HepG2 (cell line): ENCODE measurements around the gene SEMA3B. TPM values are rescaled to one million over a fixed set of nuclear protein-coding genes. Genes with fewer than 3 reads are reported as not detected.

ENCODE experiments used
- BCL6 ChIP-seq: IDR thresholded peaks from 2 replicates; pipeline ENCODE4 v1.6.1; 2016; ENCODE audit warnings: missing genetic modification reagents, missing compliant biosample characterization
- ELF3 ChIP-seq: IDR thresholded peaks from 2 replicates; pipeline ENCODE4 v1.6.1; 2016; ENCODE audit warnings: missing genetic modification reagents, missing compliant biosample characterization
- ETV6 ChIP-seq: sonication (generic); formaldehyde crosslinking; conservative IDR thresholded peaks from 2 replicates; pipeline ENCODE4 v1.4.0; 2020; ENCODE audit warnings: missing genetic modification reagents
- FOSL2 ChIP-seq: sonication (generic); formaldehyde crosslinking; IDR thresholded peaks from 2 replicates; pipeline ENCODE4 v1.4.0; 2020; ENCODE audit warnings: missing genetic modification reagents
- GATAD2A ChIP-seq: IDR thresholded peaks from 2 replicates; pipeline ENCODE4 v1.6.1; 2016
- GTF2F1 ChIP-seq: fragments of 150-350 bp; IDR thresholded peaks from 2 replicates; pipeline ENCODE4 v1.6.1; 2014; ENCODE audit warnings: low read length
- HDAC6 ChIP-seq: fragments of 200-600 bp; sonication (generic); IDR thresholded peaks from 2 replicates; pipeline ENCODE4 v1.7.0; 2017; ENCODE audit warnings: mild to moderate bottlenecking, antibody characterized with exemption, low read length, low read depth
- HOMEZ ChIP-seq: IDR thresholded peaks from 2 replicates; pipeline ENCODE4 v1.6.1; 2016; ENCODE audit warnings: low read depth
- JUND ChIP-seq: sonication (generic); formaldehyde crosslinking; IDR thresholded peaks from 2 replicates; pipeline ENCODE4 v1.8.0; 2022; ENCODE audit warnings: mild to moderate bottlenecking, missing genetic modification reagents
- LBX2 ChIP-seq: sonication (generic); formaldehyde crosslinking; IDR thresholded peaks from 2 replicates; pipeline ENCODE4 v1.5.0; 2020; ENCODE audit warnings: missing genetic modification reagents, mild to moderate bottlenecking, borderline replicate concordance
- MLX ChIP-seq: IDR thresholded peaks from 2 replicates; pipeline ENCODE4 v1.6.1; 2016
- MTERF4 ChIP-seq: sonication (generic); formaldehyde crosslinking; IDR thresholded peaks from 2 replicates; pipeline ENCODE4 v1.8.0; 2023; ENCODE audit warnings: mild to moderate bottlenecking, missing genetic modification reagents
- NCOA2 ChIP-seq: sonication (generic); formaldehyde crosslinking; IDR thresholded peaks from 2 replicates; pipeline ENCODE4 v1.8.0; 2022; ENCODE audit warnings: inconsistent platforms
- NCOR1 ChIP-seq: fragments of 200-600 bp; sonication (generic); IDR thresholded peaks from 2 replicates; pipeline ENCODE4 v1.7.0; 2017; ENCODE audit warnings: antibody characterized with exemption, low read length, borderline replicate concordance
- PHF21A ChIP-seq: sonication (generic); formaldehyde crosslinking; IDR thresholded peaks from 2 replicates; pipeline ENCODE4 v1.5.0; 2020; ENCODE audit warnings: mild to moderate bottlenecking, missing genetic modification reagents
- POLR2AphosphoS5 ChIP-seq: IDR thresholded peaks from 2 replicates; pipeline ENCODE4 v1.6.1; 2012; ENCODE audit warnings: low read depth, low read length
- RARG ChIP-seq: sonication (generic); formaldehyde crosslinking; IDR thresholded peaks from 2 replicates; pipeline ENCODE4 v1.4.0; 2020; ENCODE audit warnings: low read depth, mild to moderate bottlenecking, missing genetic modification reagents
- SOX5 ChIP-seq: IDR thresholded peaks from 2 replicates; pipeline ENCODE4 v1.6.1; 2016; ENCODE audit warnings: borderline replicate concordance
- SUZ12 ChIP-seq: fragments of 150-350 bp; IDR thresholded peaks from 2 replicates; pipeline ENCODE4 v1.6.1; 2014; ENCODE audit warnings: low read depth, low read length
- ZNF460 ChIP-seq: sonication (generic); formaldehyde crosslinking; IDR thresholded peaks from 2 replicates; pipeline ENCODE4 v1.5.1; 2020; ENCODE audit warnings: missing genetic modification reagents, mild to moderate bottlenecking, borderline replicate concordance
- ZNF567 ChIP-seq: sonication (generic); formaldehyde crosslinking; IDR thresholded peaks from 2 replicates; pipeline ENCODE4 v1.8.1; 2023; ENCODE audit warnings: mild to moderate bottlenecking, missing genetic modification reagents, borderline replicate concordance
- ZNF614 ChIP-seq: IDR thresholded peaks from 2 replicates; pipeline ENCODE4 v1.6.1; 2018; ENCODE audit warnings: missing biosample characterization, missing genetic modification reagents, inconsistent platforms, borderline replicate concordance
- ZNF766 ChIP-seq: sonication (generic); formaldehyde crosslinking; IDR thresholded peaks from 2 replicates; pipeline ENCODE4 v1.5.0; 2020; ENCODE audit warnings: missing genetic modification reagents, borderline replicate concordance
- ZNF773 ChIP-seq: sonication (generic); formaldehyde crosslinking; IDR thresholded peaks from 2 replicates; pipeline ENCODE4 v1.4.0; 2020; ENCODE audit warnings: missing genetic modification reagents, borderline replicate concordance
- ZSCAN31 ChIP-seq: sonication (generic); formaldehyde crosslinking; IDR thresholded peaks from 2 replicates; pipeline ENCODE4 v1.5.0; 2020; ENCODE audit warnings: low read depth, mild to moderate bottlenecking, missing genetic modification reagents
- polyA plus RNA-seq, 8 experiments: library from polyadenylated mRNA; depleted of rRNA in 3 of 8; stranded (reverse) in 7 of 8; unstranded in 1 of 8; fragments of >200 nt; fragmentation: Illumina TruSeq in 4 of 8; extraction: Trizol in 4 of 8; gene quantifications; 2 replicates each; pipeline versions ENCODE4 v1.2.1 to v1.2.3, GENCODE V29; 2011 to 2016; ENCODE audit warnings: low read depth in 4 of 8, missing spikeins in 1 of 8, mixed read lengths in 1 of 8; ENCODE audit not compliant: insufficient read depth in 1 of 8
- total RNA-seq, 5 experiments: library from RNA; depleted of rRNA; stranded (reverse); fragments of >200 nt; fragmentation: Illumina TruSeq; extraction: Trizol; gene quantifications; 2 replicates each; pipeline ENCODE4 v1.2.3, GENCODE V29; 2016; ENCODE audit warnings: low read depth in 1 of 5
- TF ChIP-seq, protein P1 (sequence below): sonication (generic); formaldehyde crosslinking; IDR thresholded peaks from 2 replicates; pipeline ENCODE4 v1.8.0; 2022; ENCODE audit warnings: mild to moderate bottlenecking, missing genetic modification reagents, borderline replicate concordance
- TF ChIP-seq, protein P2 (sequence below): sonication (generic); formaldehyde crosslinking; IDR thresholded peaks from 2 replicates; pipeline ENCODE4 v1.4.0; 2020; ENCODE audit warnings: mild to moderate bottlenecking, missing genetic modification reagents

The SEMA3B gene
- total and polyA plus RNA-seq, 2 of the 13 experiments (the other 11 are each of a cell fraction or from before 2014, with no cell fraction given), result 93.2 to 158 TPM

- TF ChIP-seq GATAD2A (CRISPR knock-in tag) (peak; percentile 62), FOSL2 (CRISPR knock-in tag) (peak; percentile 74), RARG (CRISPR knock-in tag) (no peak), JUND (CRISPR knock-in tag) (peak; percentile 83), HDAC6 (no peak), ZNF567 (0 out of 2 replicates have a peak, but pooled peaks have one; percentile 1), PHF21A (peak; percentile 59), ZNF614 (CRISPR knock-in tag) (peak; percentile 89), ZNF460 (CRISPR knock-in tag) (no peak), ELF3 (CRISPR knock-in tag) (0 out of 2 replicates have a peak, but pooled peaks have one; percentile 45), ZNF766 (CRISPR knock-in tag) (no peak), SUZ12 (no peak), SOX5 (CRISPR knock-in tag) (peak; percentile 59; the same call in 1 of the 2 replicates), ZNF773 (no peak), ZSCAN31 (0 out of 2 replicates have a peak, but pooled peaks have one; percentile 24), ETV6 (CRISPR knock-in tag) (no peak), NCOA2 (CRISPR knock-in tag) (peak; percentile 63; the same call in 1 of the 2 replicates), BCL6 (CRISPR knock-in tag) (peak; percentile 45; the same call in 1 of the 2 replicates), MTERF4 (CRISPR knock-in tag) (0 out of 2 replicates have a peak, but pooled peaks have one; percentile 8), GTF2F1 (no peak), NCOR1 (peak; percentile 80; the same call in 1 of the 2 replicates), LBX2 (CRISPR knock-in tag) (no peak), MLX (no peak; the same call in 1 of the 2 replicates), HOMEZ (CRISPR knock-in tag) (peak; percentile 37; the same call in 1 of the 2 replicates), POLR2AphosphoS5 (peak; percentile 47)
- TF ChIP-seq, protein P1, sequence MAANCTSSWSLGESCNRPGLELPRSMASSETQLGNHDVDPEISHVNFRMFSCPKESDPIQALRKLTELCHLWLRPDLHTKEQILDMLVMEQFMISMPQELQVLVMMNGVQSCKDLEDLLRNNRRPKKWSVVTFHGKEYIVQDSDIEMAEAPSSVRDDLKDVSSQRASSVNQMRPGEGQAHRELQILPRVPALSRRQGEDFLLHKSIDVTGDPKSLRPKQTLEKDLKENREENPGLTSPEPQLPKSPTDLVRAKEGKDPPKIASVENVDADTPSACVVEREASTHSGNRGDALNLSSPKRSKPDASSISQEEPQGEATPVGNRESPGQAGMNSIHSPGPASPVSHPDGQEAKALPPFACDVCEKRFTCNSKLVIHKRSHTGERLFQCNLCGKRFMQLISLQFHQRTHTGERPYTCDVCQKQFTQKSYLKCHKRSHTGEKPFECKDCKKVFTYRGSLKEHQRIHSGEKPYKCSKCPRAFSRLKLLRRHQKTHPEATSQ (CRISPR knock-in tag), result no peak
- TF ChIP-seq, protein P2, sequence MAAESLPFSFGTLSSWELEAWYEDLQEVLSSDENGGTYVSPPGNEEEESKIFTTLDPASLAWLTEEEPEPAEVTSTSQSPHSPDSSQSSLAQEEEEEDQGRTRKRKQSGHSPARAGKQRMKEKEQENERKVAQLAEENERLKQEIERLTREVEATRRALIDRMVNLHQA, result no peak
Observed at GRCh38 chr3:50264383-50264963, 4.5 kb upstream of the SEMA3B start (continued).
